CD4-positive, alpha-beta T cell treated with Interleukin-10 for 1 hour (primary cell): ENCODE measurements around the gene TMEM183A.
A peak's percentile ranks its signal among the peaks of the same experiment; 100 is the strongest.

ENCODE experiments used
- DNase-seq: peaks from one replicate; pipeline ENCODE4 v3.0.0-alpha.2; 2020

The TMEM183A gene

DNA sequence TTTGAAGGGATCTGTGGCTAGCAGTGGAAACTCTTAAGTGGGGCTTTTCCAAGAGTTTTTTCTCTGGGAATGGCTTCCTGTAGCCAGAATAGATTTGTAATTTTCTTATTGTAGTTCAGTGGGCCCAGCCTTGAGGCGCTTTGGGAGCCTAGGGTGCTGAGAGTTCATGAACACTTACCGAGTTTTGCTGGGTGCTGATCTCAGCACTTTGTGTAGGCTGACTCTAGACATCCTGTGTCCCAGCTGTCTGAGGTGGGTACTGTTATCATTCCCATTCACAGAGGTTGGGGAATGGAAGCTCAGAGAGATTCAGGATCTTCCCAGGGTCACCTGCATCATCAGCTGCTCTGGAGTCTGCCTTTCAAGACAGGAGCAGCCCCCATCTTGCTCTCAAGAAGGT is 26.1 kb downstream of the TMEM183A start:
- no peak for DNase-seq

DNA sequence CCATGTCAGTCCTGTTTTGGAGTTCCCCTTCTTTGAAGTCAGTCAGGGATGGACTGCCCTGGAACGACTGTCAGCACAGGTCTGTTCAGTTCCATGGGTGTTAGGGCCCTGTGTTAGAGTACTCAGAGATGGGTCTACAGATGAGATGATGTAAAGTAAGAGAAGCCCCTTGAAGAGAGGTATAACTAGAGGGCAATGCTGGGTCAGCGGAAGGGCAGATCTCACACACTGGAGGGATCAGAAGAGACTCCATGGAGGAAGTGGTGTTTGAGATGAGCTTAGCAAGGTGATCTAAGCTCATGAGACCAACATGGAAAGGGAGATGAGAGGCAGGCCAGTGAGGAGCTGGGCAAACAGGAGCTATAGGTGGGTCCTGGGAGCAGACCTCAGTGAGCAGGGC is 26.7 kb downstream of the TMEM183A start:
- no peak for DNase-seq

DNA sequence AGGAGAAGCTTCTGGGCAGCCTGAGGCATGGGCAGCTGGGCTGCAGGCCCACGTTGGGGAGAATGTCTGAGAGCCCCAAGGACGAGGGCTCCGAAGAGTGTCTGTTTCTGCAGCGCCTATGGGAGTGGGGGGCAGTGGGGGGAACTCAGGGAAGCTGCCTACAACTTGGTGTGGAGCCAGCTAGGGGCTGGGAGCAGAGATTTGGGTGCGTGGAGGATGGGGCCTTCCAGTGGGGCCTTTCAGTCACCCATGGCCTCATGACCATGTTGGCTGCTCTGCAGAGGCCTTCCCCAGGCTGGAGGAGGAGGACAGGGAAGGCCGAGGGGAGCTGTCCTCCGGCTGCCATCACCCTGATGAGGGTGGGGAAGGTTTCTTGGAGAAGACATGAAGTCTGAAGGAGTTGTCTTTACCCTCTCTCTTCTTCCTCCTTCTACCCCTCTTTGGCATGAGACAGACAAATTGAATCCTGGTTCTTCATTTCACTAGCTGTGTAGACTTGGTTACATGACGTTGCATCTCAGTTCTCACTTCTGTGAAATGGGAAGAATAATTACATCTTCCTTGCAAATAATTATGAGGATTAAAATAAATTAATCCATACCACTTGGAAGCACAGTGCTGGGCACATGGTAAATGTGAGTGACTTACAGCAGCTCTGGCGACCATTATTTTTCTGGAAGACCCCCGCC is 27.4 kb downstream of the TMEM183A start:
- no peak for DNase-seq

DNA sequence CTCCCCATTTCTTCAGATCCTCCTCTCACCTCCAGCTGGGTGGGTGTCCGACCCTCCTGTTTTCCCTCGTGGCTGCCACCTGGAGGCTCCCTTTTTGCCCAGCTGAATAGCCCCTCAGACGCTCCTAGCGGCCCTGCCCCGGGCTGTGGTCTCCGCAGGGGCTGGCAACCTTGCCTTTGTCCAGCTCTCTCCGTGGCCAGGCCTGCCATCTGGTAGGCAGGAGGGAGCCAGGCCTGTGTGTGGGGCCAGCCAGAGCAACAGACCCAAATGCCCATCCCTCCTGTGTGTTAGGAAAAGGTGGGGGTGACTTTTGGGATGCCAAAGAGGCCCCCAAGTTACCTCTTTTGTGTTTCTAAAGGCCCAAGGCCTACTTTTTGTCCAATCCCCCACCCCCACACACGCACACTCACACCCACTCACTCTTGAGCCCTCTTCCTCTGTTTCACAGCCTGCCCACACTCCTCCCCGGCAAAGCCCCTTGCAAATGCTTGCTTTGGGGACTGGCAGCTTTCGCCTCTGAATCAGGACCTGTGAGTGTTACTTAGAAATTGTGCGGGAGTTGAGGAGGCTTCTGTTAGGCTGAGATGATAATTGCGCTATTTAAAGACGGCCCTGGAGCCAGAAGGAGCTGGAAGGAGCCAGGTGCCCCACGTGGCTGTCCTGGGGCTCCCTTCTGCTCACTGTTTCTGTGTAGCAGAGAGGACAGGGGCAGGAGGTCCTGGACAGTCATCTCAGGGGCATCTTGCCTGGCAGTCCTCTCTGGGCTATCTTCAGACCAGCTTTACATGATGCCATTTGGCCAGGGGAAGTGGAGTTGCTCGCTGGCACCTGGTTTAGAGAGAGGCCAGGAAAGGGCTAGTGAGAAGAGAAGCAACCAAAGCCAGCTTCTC is 28.2 kb downstream of the TMEM183A start:
- no peak for DNase-seq

DNA sequence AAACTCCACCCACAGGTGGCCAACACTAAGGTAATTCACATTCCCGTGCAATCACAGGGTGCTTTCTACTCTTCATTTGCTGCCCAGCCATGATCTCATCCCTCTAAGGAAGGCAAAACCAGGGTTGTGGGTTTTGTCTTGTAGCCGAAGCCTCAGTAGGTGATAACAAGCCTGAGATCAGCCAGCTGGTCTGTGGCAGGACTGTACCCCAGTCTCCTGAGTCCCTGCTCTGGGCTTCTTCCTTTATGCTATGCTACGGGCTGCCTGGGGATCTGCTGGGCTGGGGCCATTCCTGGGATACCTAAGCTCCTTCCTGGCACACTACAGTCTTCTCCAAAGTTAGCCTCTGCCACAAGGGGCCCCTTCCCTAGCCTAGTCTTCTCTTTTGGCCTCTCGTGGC is 29.0 kb downstream of the TMEM183A start:
- DNase-seq, result no peak

DNA sequence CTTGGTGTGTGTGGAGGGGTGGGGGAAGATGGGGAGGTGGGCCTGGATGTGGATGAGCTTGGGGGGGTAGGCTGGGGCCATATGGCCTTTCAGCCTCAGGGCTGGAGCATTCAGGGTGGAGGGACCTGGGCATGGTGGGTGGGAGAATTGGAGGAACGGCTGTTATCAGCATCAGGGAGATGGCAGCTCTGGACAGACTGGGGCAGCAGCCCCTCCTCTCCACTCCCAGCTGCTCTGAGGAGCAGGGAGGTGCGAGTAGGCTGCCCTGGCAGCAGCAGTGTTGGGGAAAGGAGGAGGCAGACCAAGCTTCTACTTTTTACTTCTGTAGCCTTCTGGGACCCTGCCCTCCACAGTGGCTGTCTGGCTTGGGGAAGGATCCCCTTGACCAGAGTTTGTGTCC is 29.4 kb downstream of the TMEM183A start:
- no peak for DNase-seq

DNA sequence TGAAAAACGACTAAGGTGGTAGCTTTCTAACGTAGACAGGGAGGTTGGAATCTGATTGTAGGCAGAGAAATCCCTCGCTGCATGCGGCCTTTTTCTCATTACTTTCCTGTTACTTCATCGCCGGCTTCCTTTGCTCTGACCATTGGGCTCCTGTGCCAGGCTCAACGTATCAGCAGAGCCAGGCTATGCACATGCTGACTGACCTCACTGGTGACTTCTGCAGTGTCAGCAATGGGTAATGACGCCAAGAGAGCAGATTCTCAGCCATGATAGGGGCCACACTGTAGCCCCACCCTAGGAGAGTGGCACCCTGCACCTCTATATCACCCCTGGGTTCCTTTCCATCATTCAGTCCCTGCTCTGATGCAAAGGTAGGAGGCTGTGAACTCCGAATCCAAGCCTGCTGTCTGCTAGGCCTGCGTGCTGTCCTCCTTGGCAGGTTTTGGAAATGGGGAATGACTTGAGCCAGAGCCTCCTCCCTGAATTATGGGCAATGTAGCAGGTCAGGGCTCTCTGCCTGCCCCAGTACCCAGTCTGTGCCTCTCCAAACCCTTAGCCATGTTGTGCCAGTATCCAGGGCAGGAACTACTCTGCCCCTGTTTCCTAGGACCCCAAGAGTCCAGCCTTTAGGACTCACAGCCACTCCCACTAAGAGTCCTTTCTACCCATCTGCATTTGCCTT is 30.5 kb downstream of the TMEM183A start:
- DNase-seq, result no peak

DNA sequence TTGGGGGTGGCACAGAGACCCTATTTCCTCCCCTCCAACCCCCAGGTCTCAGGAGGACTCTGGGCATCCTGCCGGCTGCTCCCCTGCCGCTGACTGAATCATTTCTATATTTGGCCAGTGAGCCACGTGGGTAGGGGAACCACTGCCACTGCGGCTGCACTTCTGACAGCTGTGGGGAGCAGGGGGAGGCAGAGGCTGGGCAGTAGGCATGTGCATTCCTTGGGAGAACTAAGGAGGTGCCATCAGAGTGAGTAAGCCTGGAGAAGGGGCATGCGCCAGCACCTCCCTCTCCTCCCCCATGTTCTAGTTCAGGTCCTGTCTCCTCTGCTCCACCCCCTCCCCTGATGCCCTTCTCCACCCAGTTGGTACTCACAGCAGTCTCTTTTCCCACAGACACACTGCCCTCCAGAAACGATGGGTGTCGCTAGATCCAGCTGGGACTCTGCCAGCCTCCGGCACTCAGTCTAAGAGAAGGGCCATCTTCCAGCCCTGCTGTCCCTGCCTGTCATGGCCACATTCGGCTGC is 31.1 kb downstream of the TMEM183A start:
- no peak for DNase-seq

DNA sequence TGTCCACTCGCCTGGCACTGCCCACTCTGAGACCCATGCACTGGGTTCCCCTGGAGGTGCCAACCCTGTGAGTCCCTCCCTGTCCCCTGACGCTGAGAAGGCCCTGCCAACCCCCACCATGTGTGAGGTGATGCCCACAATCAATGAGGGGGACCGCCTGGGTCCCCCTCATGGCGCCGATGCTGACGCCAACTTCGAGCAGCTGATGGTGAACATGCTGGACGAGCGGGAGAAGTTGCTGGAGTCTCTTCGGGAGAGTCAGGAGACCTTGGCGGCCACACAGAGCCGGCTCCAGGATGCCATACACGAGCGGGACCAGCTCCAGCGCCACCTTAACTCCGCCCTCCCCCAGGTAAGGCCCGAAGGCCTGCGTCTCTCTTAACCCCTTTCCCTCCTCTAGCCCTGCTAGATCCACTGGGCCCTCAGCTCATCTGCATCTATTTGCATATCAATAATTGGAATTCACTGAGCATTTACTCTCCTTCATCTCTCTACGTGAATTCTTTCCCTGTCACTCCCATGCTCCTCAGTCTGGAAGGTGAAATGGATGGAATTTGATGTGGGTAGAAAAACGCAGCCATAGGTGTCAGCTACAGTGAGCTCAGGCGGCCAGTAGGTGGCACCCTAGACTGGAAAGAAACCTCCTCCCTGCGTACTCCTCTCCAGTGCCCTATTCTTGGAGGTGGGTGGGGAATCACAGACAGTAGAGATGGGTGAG is 31.9 kb downstream of the TMEM183A start:
- DNase-seq, result peak; percentile 63

DNA sequence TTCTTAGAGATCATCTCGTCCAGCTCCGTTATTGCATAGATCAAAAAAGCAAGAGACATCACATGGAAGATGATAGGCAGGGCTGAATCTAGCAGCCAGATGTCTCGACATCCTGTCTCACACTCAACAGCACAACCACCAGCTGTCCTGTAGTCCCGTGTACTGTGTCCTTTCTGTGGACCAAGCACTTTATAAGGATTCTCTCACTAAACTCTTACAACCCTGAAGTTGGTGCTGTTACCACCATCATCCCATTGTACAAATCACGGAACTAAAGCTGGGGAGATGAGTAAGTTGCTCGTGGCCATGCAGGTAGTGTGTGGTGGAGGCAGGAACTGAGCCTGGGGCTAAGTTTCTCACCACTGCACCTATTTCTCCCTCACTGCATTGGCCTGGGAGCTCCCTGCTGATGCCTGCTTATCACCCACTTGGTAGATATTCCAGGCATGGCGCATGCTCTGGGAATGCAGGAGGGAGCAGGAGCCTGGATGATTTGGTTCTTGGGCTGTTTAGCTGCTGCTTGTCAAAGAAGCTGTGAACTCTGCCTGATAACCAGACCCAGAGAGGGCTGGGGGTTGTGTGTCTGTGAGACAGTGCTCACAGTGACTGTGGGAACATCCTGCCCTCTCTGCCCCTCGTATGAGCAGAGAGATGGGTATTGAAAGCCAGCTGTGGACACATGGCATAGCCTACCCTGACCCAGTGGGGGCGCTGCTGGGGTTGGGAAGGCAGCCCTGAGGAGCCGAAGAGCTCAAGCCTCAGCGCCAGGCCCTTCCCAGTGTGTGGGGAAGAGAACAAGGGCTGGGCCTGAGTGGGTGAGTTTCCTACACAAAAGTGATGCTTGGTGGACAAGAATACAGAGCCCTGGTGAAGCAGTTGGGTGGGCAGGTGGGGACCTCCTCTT is 32.7 kb downstream of the TMEM183A start:
- no peak for DNase-seq

DNA sequence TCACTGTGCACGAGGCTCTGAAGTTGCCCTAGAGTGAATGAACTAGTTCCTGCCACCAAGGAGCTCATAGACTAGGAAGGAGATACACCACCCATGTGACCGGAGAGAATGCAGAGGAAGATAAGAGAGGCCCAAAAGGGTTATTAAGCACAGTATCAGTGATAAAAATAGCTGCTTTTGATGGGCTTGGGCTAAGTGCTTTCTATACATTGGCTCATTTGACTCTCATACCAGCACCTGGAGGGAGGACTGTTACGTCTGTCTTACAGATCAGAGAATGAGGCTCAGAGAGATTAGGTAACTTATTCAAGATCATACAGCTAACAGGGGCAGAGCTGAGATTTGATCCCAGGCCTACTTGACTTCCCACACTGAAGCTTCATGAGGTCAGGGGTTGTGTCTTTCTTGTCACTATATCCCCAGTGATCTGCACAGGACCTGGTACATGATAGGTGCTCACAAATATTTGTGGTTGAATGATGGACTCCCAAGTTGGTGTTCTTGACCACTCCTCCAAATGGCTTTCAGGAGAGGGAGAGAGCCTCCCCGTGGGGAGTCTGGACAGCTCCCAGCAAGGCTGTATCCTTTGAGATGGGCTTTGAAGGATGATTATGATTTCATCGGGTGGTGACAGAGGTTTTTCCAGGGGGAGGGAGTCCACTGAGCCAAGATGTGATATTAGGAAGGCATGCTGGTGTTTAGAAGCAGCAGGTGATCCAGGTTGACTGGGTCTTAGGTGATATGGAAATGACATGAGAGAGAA is 33.5 kb downstream of the TMEM183A start:
- DNase-seq, result no peak

DNA sequence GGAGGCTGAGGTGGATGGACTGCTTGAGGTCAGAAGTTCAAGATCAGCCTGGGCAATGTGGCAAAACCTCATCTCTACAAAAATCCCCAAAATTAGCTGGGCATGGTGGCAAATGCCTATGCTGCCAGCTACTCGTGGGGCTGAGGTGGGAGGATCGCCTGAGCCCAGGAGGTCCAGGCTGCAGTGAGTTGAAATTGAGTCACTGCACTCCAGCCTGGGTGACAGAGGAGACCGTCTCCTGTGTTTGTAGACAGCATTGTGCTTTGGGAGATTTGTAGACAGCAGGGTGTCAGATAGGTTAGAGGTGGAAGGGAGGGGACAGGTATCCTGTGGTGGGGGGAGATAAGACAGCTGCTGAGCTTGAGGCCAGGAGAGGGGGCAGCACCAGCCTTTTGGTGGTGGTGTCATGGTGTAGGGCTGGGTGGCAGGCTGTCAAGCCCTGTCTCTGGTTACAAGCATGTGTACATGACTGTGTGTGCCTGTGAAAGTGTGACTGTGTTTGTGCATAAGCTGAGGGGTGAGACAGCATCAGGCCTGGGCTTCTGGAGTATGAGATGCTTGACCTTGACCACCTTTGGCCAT is 34.3 kb downstream of the TMEM183A start:
- no peak for DNase-seq

DNA sequence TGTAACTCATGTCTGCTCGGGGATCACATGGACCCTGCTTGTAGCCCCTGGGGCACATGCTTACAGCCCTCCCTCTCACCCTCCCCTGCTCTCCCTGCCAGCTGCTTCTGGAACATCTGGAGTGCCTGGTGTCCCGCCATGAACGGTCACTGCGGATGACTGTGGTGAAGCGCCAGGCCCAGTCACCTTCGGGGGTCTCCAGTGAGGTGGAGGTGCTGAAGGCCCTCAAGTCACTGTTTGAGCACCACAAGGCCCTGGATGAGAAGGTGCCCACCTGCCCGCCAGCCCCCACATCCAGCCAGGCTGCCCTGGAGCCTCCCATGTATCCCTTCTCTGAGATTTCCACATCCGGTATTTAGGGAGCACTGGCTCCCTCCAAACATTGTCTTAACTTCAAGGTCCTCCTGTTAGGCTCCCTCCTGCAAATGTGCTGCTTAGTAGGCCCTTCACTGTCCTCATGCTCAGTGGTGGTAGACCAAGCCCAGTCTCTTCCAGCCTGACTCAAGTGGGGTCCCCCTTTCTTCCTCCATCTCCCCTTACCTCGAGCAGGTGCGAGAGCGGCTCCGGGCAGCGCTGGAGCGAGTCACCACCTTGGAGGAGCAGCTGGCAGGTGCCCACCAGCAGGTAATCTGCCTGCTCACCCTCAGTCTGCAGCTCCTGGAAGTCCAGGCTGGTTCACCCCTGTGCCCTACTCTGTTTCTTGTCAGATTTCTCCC is 36.8 kb downstream of the TMEM183A start:
- no peak for DNase-seq

DNA sequence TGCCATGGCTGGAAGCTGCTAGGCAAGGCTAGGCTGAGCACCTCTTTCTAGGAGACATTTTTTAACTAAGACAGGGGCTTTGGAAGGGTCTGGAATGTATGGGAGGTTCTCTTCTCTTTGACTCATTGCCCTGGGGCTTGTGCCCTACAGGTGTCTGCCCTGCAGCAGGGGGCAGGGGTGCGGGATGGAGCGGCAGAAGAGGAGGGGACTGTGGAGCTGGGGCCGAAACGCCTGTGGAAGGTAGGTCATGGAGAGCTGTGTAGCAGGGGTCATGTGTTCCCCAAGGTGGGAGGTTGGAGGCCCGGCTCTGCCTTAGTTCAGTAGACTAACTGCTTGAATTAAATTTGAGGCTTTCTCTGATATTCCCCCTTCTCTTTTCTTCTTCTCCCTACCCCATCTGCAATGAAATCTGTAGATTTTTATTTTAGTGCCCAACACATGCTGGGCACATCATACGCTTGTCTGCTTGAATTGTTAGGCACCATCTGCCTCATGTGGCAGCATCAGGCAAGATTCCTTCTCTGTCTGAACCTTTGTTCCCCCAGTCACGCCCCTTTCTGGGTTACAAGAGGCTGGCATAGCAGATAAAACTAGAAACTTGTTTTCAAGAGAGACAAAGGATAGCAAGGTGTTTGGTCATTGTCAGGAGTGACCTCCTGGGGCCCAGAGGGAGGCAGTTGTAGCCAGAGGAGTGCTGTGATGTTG is 37.5 kb downstream of the TMEM183A start:
- no peak for DNase-seq

DNA sequence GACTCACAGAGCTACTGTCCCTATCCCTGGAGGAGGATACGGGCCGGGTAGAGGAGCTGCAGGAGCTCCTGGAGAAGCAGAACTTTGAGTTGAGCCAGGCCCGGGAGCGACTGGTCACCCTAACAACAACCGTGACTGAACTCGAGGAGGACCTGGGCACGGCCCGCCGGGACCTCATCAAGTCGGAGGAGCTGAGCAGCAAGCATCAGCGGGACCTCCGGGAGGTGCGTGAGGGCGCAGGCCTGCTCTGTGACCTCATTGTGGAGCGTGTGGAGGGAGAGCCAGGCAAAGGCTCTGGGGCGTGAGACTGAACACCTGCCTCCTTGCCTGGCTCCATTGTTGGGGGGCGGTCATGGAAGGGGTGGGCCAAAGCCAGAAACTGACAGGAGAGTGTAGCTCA is 38.2 kb downstream of the TMEM183A start:
- no peak for DNase-seq

DNA sequence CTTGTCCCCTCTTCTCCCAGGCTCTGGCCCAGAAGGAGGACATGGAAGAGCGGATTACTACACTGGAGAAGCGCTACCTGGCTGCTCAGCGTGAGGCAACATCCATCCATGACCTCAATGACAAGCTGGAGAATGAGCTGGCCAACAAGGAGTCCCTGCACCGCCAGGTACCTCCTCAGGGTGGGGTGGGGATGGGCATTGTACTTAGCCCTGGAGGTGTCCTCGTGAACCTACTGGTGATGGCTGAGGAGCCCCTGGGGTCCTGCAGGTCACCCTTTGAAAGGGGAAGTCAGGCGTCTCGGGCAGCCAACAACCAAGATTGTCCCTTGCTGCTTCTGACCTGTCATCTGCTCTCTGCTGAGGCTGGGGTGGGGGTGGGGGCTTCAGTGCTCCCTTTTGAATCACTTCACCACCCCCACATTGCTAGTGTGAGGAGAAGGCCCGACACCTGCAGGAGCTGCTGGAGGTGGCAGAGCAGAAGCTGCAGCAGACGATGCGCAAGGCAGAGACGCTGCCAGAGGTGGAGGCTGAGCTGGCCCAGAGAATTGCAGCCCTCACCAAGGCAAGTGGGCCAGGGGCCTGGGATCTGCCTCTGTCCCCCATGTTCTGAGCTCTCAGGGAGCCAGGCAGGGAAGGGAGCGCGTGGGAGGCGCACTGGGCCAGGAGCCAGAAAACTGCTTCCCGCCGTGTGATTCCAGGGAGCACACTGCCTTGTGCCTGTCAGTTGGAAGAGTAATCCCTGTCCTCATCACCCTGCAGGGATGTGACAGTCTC is 38.8 kb downstream of the TMEM183A start:
- no peak for DNase-seq

DNA sequence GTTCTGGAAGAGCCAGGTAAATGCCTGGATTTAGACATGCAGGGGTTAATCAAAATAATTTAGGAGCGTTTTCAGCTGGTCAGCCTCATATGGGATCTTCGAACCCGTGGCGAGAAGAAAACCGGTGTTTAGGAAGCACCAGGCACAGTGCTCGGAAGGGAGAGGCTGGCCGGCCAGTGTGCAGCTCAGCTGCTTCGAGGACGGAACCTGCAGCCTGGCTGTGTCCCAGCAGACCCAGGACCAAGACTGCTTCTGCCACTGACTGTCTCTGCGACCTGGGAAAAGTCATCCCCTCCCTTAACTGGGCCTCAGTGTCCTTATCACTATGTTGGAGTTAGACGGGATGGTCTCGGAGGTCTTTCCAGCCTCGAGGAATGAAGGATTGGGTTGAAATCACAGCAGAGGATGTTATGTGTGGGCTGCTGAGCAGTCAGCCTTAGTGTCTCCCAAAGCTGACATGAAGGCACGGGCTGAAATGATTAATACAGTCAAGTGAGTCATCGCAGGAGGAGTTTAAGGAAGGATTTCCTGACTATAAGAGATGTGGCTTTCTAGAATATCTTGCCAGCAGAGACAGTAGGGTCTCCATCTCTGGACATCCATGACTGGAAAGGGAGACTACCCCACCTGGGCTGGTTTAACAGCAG is 39.9 kb downstream of the TMEM183A start:
- no peak for DNase-seq

DNA sequence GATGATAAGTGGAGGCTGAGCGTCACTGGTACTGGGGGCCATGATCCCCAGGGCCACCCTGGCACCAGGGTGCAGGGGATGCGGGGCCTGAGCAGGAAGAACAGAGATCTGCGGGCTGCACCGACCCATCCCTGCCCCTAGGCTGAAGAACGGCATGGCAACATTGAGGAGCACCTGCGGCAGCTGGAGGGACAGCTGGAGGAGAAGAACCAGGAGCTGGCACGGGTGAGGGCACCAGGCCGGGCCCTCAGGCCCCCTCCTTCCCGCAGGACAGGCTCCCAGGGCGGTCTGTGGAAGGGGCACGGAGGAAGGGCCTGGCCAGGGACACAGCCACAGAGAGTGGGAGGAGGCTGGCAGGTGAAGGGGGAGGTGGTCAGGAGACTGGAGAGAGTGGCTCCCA is 40.9 kb downstream of the TMEM183A start:
- DNase-seq, result no peak
